Measurements from ENCODE around the gene KIFC3. TPM values are rescaled to one million over a fixed set of nuclear protein-coding genes. Genes with fewer than 3 reads are reported as not detected.

The KIFC3 gene
- total RNA-seq, 4 donors from 2014 or later, result 50.9 to 87.0 (median 60.2) TPM

GRCh38 chr16:57757883-57758282 lies 44.4 kb downstream of the KIFC3 start:
- WGBS, 2 donors, result 87 to 93% methylated on average over 7 of the region's 7 CpGs
- Histone ChIP-seq H3K27me3 (no peaks in the 10 kb centered on the region), H3K4me3 (no peak overlapping the region), H3K27ac (peak overlapping the region in 3 of 4 donors; percentile 43 to 75 (median 65)), H3K9me3 (no peaks in the 10 kb centered on the region), H3K4me1 (peaks cover 0 to 24% (median 1%) of the 10 kb centered on the region in 4 donors), H3K36me3 (peaks cover 0 to 95% (median 0%) of the 10 kb centered on the region in 3 donors)
- no peak for DNase-seq (ENCODE audit: low spot score in 2 of 2)
- no peak for TF ChIP-seq EP300 (IDR thresholded peaks at IDR 0.05)
- no peak for TF ChIP-seq POLR2A (IDR thresholded peaks at IDR 0.05)
- no peak for TF ChIP-seq CTCF (IDR thresholded peaks at IDR 0.05)

DNA sequence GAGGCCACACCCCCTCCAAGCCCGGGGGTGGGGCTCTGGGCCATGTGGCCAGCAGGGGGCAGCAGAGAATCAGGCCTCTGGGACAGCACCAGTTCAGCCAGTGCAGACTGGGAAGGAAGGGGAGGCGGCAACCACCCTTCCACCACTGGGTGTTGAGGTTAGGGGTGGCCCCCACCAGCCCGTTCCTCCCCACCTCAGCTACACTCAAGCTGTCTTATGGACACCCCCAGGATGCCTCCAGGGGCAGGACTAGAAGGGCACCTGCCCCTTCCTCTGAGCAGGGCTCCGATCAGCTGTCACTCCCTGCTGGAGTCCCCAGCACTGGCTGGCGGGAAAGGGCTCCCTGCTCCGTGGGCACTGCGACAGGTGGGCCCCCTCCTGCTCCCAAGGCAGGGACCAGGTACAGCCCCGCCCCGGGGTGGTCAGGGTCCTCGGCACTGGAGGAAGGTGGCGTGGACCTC lies 44.9 kb downstream of the KIFC3 start:
- no peak overlapping the region for H3K4me3 ChIP-seq
- DNase-seq (ENCODE audit: low spot score in 2 of 2), result peak; percentile 84 to 94
- WGBS, 2 donors, result 33 to 62% methylated on average over 5 to 10 of the region's 11 CpGs
- TF ChIP-seq CTCF (IDR thresholded peaks at IDR 0.05) (peak; percentile 93 to 97 (median 96)), EP300 (IDR thresholded peaks at IDR 0.05) (no peak)
- peak overlapping the region in 3 of 4 donors; percentile 43 to 75 (median 65) for H3K27ac ChIP-seq
- peaks cover 0 to 24% (median 1%) of the 10 kb centered on the region in 4 donors for H3K4me1 ChIP-seq
- H3K27me3 ChIP-seq, result no peaks in the 10 kb centered on the region
- no peaks in the 10 kb centered on the region for H3K9me3 ChIP-seq
- peaks cover 0 to 95% (median 0%) of the 10 kb centered on the region in 3 donors for H3K36me3 ChIP-seq

DNA sequence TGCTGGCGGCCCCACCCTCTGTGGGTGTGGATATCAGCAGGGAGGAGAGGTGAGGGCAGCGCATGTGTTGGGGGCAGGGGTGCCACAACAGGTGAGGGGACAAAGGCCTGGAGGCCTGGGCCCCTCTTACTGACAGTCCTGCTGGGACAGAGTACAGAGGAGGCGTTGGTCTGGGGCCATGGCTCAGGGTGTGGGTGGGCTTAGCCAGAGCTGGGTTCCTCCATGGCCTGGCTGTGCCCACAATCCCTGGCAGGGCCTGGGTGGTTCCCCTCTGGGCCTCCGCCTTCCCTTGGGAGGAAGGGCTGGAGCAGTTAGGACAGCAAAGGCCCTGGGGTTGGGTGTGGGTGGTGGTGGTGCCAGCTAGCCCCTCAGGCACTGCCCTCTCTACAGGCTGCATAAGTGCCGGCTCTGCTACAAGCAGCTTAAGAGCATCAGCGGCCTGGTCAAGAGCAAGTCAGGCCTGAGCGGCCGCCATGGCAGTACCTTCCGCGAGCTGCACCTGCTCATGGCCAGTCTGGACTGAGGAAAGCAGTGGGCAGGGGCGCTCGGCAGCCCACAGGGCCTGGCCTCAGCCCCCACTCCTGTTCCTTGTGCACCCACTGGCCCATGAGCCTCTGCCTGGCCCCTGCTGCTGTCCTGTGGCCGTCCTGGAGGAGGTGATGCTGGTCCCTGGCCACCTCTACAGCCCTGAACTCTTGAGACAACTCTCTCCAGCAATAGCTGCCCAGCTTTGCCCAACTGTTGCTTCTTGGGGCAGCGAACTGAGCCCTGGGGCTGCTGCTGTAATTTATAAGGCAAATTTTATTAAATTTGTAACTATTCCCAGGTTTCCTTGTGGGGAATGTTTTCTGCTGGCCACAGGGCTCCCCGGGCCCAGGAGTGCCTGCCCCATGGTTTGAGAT lies 45.6 kb downstream of the KIFC3 start:
- no peak for TF ChIP-seq CTCF (IDR thresholded peaks at IDR 0.05)
- TF ChIP-seq POLR2A (IDR thresholded peaks at IDR 0.05), result no peak
- TF ChIP-seq EP300 (IDR thresholded peaks at IDR 0.05), result no peak
- Histone ChIP-seq H3K4me3 (no peak overlapping the region), H3K36me3 (peaks cover 0 to 95% (median 0%) of the 10 kb centered on the region in 3 donors), H3K27me3 (no peaks in the 10 kb centered on the region), H3K9me3 (no peaks in the 10 kb centered on the region), H3K27ac (peak overlapping the region in 1 of 4 donors; percentile 65), H3K4me1 (peaks cover 0 to 24% (median 1%) of the 10 kb centered on the region in 4 donors)
- no peak for DNase-seq (ENCODE audit: low spot score in 2 of 2)
- WGBS, 2 donors, result 66 to 74% methylated on average over 7 to 14 of the region's 15 CpGs

- Histone ChIP-seq H3K27me3 (no peaks in the 10 kb centered on the region), H3K4me3 (no peak overlapping the region), H3K36me3 (peaks cover 0 to 95% (median 0%) of the 10 kb centered on the region in 3 donors), H3K9me3 (no peaks in the 10 kb centered on the region), H3K27ac (peak overlapping the region in 1 of 4 donors; percentile 65), H3K4me1 (peaks cover 0 to 24% (median 1%) of the 10 kb centered on the region in 4 donors)
- TF ChIP-seq CTCF (IDR thresholded peaks at IDR 0.05), result no peak
- TF ChIP-seq POLR2A (IDR thresholded peaks at IDR 0.05), result no peak
- TF ChIP-seq EP300 (IDR thresholded peaks at IDR 0.05), result no peak
- no peak for DNase-seq (ENCODE audit: low spot score in 2 of 2)
- WGBS, 2 donors, result 73 to 75% methylated on average over 18 of the region's 18 CpGs
These were observed 46.4 kb downstream of the KIFC3 start for GRCh38 chr16:57755726-57756423.
